GM18505 (cell line): Measurements from ENCODE around the gene DRAP1.

Source experiments
- ATAC-seq: cut with Tn5 transposase; IDR thresholded peaks from one replicate; pipeline ENCODE4 v1.9.1; 2021; ENCODE audit not compliant: unreplicated experiment
- POLR2A ChIP-seq: IDR thresholded peaks from 4 replicates; pipeline ENCODE4 v1.6.1; 2011; ENCODE audit warnings: borderline replicate concordance; ENCODE audit not compliant: insufficient read depth, insufficient read length; ENCODE audit errors: extremely low read depth

Gene DRAP1

GRCh38 chr11:65962141-65962564 is 42.9 kb downstream of the DRAP1 start:
- TF ChIP-seq POLR2A: no peak
- no peak for ATAC-seq

GRCh38 chr11:65964906-65965305 is 45.7 kb downstream of the DRAP1 start:
- no peak for TF ChIP-seq POLR2A
- no peak for ATAC-seq

- TF ChIP-seq POLR2A: no peak
- ATAC-seq: no peak
These were observed 46.9 kb downstream of the DRAP1 start for GRCh38 chr11:65965986-65966762.

- TF ChIP-seq POLR2A: no peak
- ATAC-seq: no peak
These were observed 48.2 kb downstream of the DRAP1 start for GRCh38 chr11:65967329-65967934.

- ATAC-seq: no peak
- TF ChIP-seq POLR2A: no peak
These were observed 49.6 kb downstream of the DRAP1 start for GRCh38 chr11:65968600-65969482.
